A172 (cell line): ENCODE data around the gene PGM1. TPM values are rescaled to one million over a fixed set of nuclear protein-coding genes. Genes with fewer than 3 reads are reported as not detected.

ENCODE experiments used
- DNase-seq: peaks from one replicate; pipeline ENCODE4 v3.0.0-alpha.2; 2015; ENCODE audit warnings: low spot score
- total RNA-seq: library from RNA; depleted of rRNA; stranded (reverse); fragments of >200 nt; shearing (Covaris generic); gene quantifications from 2 replicates; pipeline ENCODE4 v1.2.3, GENCODE V29; 2014; rRNA removed

PGM1 gene
- total RNA-seq, 1 experiment from 2014 or later = 46.5 TPM

GRCh38 chr1:63701187-63701586 lies 108.0 kb downstream of the PGM1 start:
- DNase-seq = no peak

GRCh38 chr1:63703701-63704107 lies 110.5 kb downstream of the PGM1 start:
- DNase-seq = no peak

- DNase-seq = peak; percentile 38
Measured at GRCh38 chr1:63704443-63704842, 111.2 kb downstream of the PGM1 start.

GRCh38 chr1:63705078-63705477 lies 111.9 kb downstream of the PGM1 start:
- no peak for DNase-seq

- DNase-seq = no peak
Measured at GRCh38 chr1:63709267-63709828, 116.1 kb downstream of the PGM1 start.

Other genes with a start within 250 kb of the PGM1 start
- gene ALG6, start 225.8 kb upstream of the PGM1 start, total RNA-seq = 19.5 and 20.0 TPM in 2 replicates
- 43.9 and 55.1 TPM in 2 replicates for gene ITGB3BP, start 70.2 kb upstream of the PGM1 start, total RNA-seq
- 10.0 and 10.1 TPM in 2 replicates for gene EFCAB7, start 69.9 kb upstream of the PGM1 start, total RNA-seq
- 7.0 and 9.7 TPM in 2 replicates for gene ROR1, start 180.6 kb downstream of the PGM1 start, total RNA-seq